HG03175 (cell line): ENCODE results near the gene ADAMTS5.

Experiments
- ATAC-seq: cut with Tn5 transposase; IDR thresholded peaks from one replicate; pipeline ENCODE4 v1.9.1; 2021; ENCODE audit warnings: mild to moderate bottlenecking, moderate library complexity; ENCODE audit not compliant: unreplicated experiment

ADAMTS5 gene

GRCh38 chr21:26888931-26889330 lies 78.0 kb downstream of the ADAMTS5 start:
- no peak for ATAC-seq

- ATAC-seq, result no peak
These were observed 78.6 kb downstream of the ADAMTS5 start for GRCh38 chr21:26888256-26888655.

- ATAC-seq, result no peak
These were observed 79.6 kb downstream of the ADAMTS5 start for GRCh38 chr21:26887251-26887650.

- no peak for ATAC-seq
These were observed 82.5 kb downstream of the ADAMTS5 start for GRCh38 chr21:26884436-26884835.

- no peak for ATAC-seq
These were observed 83.1 kb downstream of the ADAMTS5 start for GRCh38 chr21:26883768-26884167.

GRCh38 chr21:26881504-26882228 lies 85.2 kb downstream of the ADAMTS5 start:
- ATAC-seq, result no peak

- no peak for ATAC-seq
These were observed 89.9 kb downstream of the ADAMTS5 start for GRCh38 chr21:26877018-26877417.

GRCh38 chr21:26874347-26874746 lies 92.5 kb downstream of the ADAMTS5 start:
- no peak for ATAC-seq
